Mesenchymal stem cell (in vitro differentiated cells and primary cell): ENCODE results near the gene AP1G1.
"Not testable (repeated sequence)": the region's sequence is repeated elsewhere in the genome, so short reads cannot be mapped to it uniquely, and the experiment has no call there.

Experiments
- DNase-seq: peaks from one replicate; pipeline ENCODE4 v3.0.0-alpha.2; 2013
- H2AFZ ChIP-seq: one replicate; pipeline ENCODE4 v1.6.1; 2013; ENCODE audit warnings: low read depth, mild to moderate bottlenecking, control low read depth, inconsistent platforms, low read length, moderate library complexity
- H2AK5ac ChIP-seq: 2 replicates; pipeline ENCODE4 v1.6.1; 2013; ENCODE audit warnings: low read length, moderate library complexity, mild to moderate bottlenecking, inconsistent platforms; ENCODE audit not compliant: severe bottlenecking
- H2BK120ac ChIP-seq: one replicate; pipeline ENCODE4 v1.6.1; 2013; ENCODE audit warnings: low read depth, mild to moderate bottlenecking, inconsistent platforms, low read length, moderate library complexity
- H2BK12ac ChIP-seq, 2 experiments: one replicate each; pipeline ENCODE4 v1.6.1; 2013; ENCODE audit warnings: inconsistent platforms in 2 of 2, low read length in 2 of 2, mild to moderate bottlenecking in 2 of 2, moderate library complexity in 2 of 2, control low read depth in 1 of 2
- H2BK15ac ChIP-seq: one replicate; pipeline ENCODE4 v1.6.1; 2013; ENCODE audit warnings: mild to moderate bottlenecking, low read depth, inconsistent platforms; ENCODE audit not compliant: poor library complexity, severe bottlenecking
- H2BK5ac ChIP-seq: 2 replicates; pipeline ENCODE4 v1.6.1; 2013; ENCODE audit warnings: low read depth, mild to moderate bottlenecking, low read length, control low read depth, inconsistent platforms; ENCODE audit not compliant: poor library complexity, severe bottlenecking
- H3K14ac ChIP-seq, 2 experiments: one replicate each; pipeline ENCODE4 v1.6.1; 2013; ENCODE audit warnings: inconsistent platforms in 2 of 2, low read length in 2 of 2, control low read depth in 1 of 2, mild to moderate bottlenecking in 1 of 2, moderate library complexity in 1 of 2
- H3K18ac ChIP-seq, 2 experiments: one replicate each; pipeline ENCODE4 v1.6.1; 2013; ENCODE audit warnings: inconsistent platforms in 2 of 2, low read length in 2 of 2, control low read depth in 1 of 2, low read depth in 1 of 2, mild to moderate bottlenecking in 1 of 2
- H3K23ac ChIP-seq, 2 experiments: one replicate each; pipeline ENCODE4 v1.6.1; 2013; ENCODE audit warnings: inconsistent platforms in 2 of 2, low read length in 2 of 2, mild to moderate bottlenecking in 2 of 2, moderate library complexity in 2 of 2, control low read depth in 1 of 2
- H3K27ac ChIP-seq: 2 replicates; pipeline ENCODE4 v1.5.1; 2013; ENCODE audit warnings: mild to moderate bottlenecking, moderate library complexity, low read length, control low read depth, inconsistent platforms; ENCODE audit not compliant: poor library complexity, severe bottlenecking
- H3K27me3 ChIP-seq, 2 experiments: 2 replicates each; pipeline versions ENCODE4 v1.6.1 to v1.7.0; 2013; ENCODE audit warnings: low read length in 2 of 2, mild to moderate bottlenecking in 2 of 2, moderate library complexity in 2 of 2, control low read depth in 1 of 2, inconsistent platforms in 1 of 2; ENCODE audit not compliant: control insufficient read depth in 1 of 2, insufficient read depth in 1 of 2
- H3K36me3 ChIP-seq, 2 experiments: 2 replicates each; pipeline versions ENCODE4 v1.6.1 to v1.7.0; 2013; ENCODE audit warnings: low read length in 2 of 2, control low read depth in 1 of 2, inconsistent platforms in 1 of 2, low read depth in 1 of 2, mild to moderate bottlenecking in 1 of 2; ENCODE audit not compliant: insufficient read depth in 2 of 2, control insufficient read depth in 1 of 2
- H3K4ac ChIP-seq, 2 experiments: one replicate each; pipeline ENCODE4 v1.6.1; 2013; ENCODE audit warnings: inconsistent platforms in 2 of 2, low read length in 2 of 2, mild to moderate bottlenecking in 2 of 2, moderate library complexity in 2 of 2, control low read depth in 1 of 2, low read depth in 1 of 2
- H3K4me1 ChIP-seq: 2 replicates; pipeline ENCODE4 v1.6.1; 2013; ENCODE audit warnings: low read depth, low read length, control low read depth; ENCODE audit not compliant: control insufficient read depth, insufficient read depth
- H3K4me2 ChIP-seq: 2 replicates; pipeline ENCODE4 v1.6.1; 2013; ENCODE audit warnings: low read length, mild to moderate bottlenecking, inconsistent platforms; ENCODE audit not compliant: poor library complexity, severe bottlenecking
- H3K4me3 ChIP-seq, 2 experiments: 2 replicates each; pipeline versions ENCODE4 v1.5.1 to v1.7.0; 2013; ENCODE audit warnings: low read length in 2 of 2, mild to moderate bottlenecking in 2 of 2, control low read depth in 1 of 2, low read depth in 1 of 2; ENCODE audit not compliant: insufficient read depth in 1 of 2
- H3K79me1 ChIP-seq: replicated peaks from 2 replicates; pipeline ENCODE4 v1.6.1; 2013; ENCODE audit warnings: mild to moderate bottlenecking, control low read depth, low read length, inconsistent platforms; ENCODE audit not compliant: poor library complexity, severe bottlenecking
- H3K9ac ChIP-seq: 2 replicates; pipeline ENCODE4 v1.7.0; 2013; ENCODE audit warnings: mild to moderate bottlenecking, low read length, moderate library complexity
- H3K9me3 ChIP-seq: 2 replicates; pipeline ENCODE4 v1.7.0; 2013; ENCODE audit warnings: mild to moderate bottlenecking, low read length; ENCODE audit not compliant: control insufficient read depth
- H4K8ac ChIP-seq: one replicate; pipeline ENCODE4 v1.6.1; 2013; ENCODE audit warnings: inconsistent platforms, mild to moderate bottlenecking, low read length, moderate library complexity
- H4K91ac ChIP-seq: one replicate; pipeline ENCODE4 v1.6.1; 2013; ENCODE audit warnings: mild to moderate bottlenecking, low read length, inconsistent platforms
- WGBS: methylation state at CpG from one replicate; pipeline ENCODE4 v1.1.7; 2013; ENCODE audit warnings: mixed read lengths; 5-methylcytosine and 5-hydroxymethylcytosine counted together

Gene AP1G1

DNA sequence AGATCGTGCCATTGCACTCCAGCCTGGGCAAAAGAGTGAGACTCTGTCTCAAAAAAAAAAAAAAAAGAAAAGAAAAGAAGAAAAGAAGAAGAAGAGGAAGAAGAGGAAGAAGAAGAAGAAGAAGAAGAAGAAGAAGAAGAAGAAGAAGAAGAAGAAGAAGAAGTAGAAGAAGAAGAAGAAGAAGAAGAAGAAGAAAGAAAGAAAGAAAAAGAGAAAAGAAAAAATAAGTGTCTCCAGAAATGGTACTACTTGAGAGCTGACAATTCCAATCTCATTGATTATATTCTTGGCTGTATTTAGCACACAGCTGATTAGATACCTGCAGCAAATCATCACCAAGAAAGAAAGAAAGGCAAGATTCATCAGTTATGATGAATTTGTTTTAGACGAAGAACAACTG, 23.5 kb upstream of the AP1G1 start:
- not testable (repeated sequence) for H3K4me2 ChIP-seq, H2BK5ac ChIP-seq, H4K8ac ChIP-seq, H2BK15ac ChIP-seq, H2AK5ac ChIP-seq, H3K79me1 ChIP-seq, H3K4me3 ChIP-seq, H2BK120ac ChIP-seq, H3K23ac ChIP-seq, DNase-seq, H3K14ac ChIP-seq, H3K36me3 ChIP-seq, H3K4me1 ChIP-seq, H2BK12ac ChIP-seq, H3K27ac ChIP-seq, H3K4ac ChIP-seq, H3K27me3 ChIP-seq, H3K18ac ChIP-seq, H4K91ac ChIP-seq, H3K9me3 ChIP-seq, H3K9ac ChIP-seq, H2AFZ ChIP-seq
- 74% methylated on average over 2 of the region's 2 CpGs for WGBS

DNA sequence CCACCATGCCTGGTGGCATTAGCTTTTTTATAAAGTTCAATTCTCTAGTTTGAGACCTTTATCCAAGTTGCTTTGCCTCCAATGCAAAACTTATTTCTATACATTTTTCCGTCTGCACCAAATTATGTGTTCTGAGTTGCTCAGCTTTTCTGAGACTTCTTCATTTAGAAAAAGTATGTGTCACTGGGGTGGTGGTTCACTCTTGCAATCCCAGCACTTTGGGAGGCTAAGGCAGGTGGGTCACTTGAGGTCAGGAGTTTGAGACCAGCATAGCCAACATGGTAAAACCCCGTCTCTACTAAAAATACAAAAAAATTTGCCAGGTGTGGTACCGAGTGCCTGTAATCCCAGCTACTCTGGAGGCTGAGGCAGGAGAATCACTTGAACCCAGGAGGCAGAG, 23.1 kb upstream of the AP1G1 start:
- not testable (repeated sequence) for H2BK120ac ChIP-seq, H3K9me3 ChIP-seq, H2BK5ac ChIP-seq, H2AFZ ChIP-seq, H3K79me1 ChIP-seq, DNase-seq, H2BK12ac ChIP-seq, H4K91ac ChIP-seq, H3K23ac ChIP-seq, H4K8ac ChIP-seq, H3K4me1 ChIP-seq, H2AK5ac ChIP-seq, H3K9ac ChIP-seq, H3K14ac ChIP-seq, H3K36me3 ChIP-seq, H3K4me2 ChIP-seq, H2BK15ac ChIP-seq, H3K18ac ChIP-seq, H3K27ac ChIP-seq, H3K4ac ChIP-seq, H3K4me3 ChIP-seq, H3K27me3 ChIP-seq
- WGBS = 93% methylated on average over 3 of the region's 3 CpGs

DNA sequence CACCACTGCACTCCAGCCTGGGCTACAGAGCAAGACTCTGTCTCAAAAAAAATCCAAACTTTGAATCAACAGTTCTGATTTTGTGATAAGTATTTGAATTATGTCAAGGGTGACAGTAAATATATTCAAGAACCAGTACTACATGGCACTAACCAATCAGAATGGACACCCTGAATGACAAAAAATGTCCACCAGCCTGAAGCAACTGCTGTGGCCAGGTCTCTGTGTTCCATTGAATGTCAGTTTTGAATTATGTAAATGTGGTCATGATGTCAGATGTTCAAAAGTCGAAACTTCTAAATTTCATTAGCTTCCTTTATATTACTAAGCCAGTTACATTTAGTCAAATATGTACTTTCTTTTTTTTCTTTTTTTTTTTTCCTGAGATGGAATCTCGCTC, 21.7 kb upstream of the AP1G1 start:
- H3K14ac ChIP-seq = no peak overlapping the region
- no peak overlapping the region for H2BK5ac ChIP-seq
- H3K27me3 ChIP-seq = no peaks in the 10 kb centered on the region
- H3K9me3 ChIP-seq = no peaks in the 10 kb centered on the region
- 100% methylated on average over 1 of the region's 2 CpGs for WGBS
- H4K91ac ChIP-seq = no peak overlapping the region
- H3K27ac ChIP-seq = no peak overlapping the region
- no peak overlapping the region for H3K9ac ChIP-seq
- no peak overlapping the region for H2BK15ac ChIP-seq
- H4K8ac ChIP-seq = no peak overlapping the region
- H2AK5ac ChIP-seq = no peak overlapping the region
- DNase-seq = no peak
- no peaks in the 10 kb centered on the region for H3K79me1 ChIP-seq
- H2BK12ac ChIP-seq = no peak overlapping the region
- no peaks in the 10 kb centered on the region for H3K4me1 ChIP-seq
- no peak overlapping the region for H2AFZ ChIP-seq
- no peak overlapping the region for H3K4me2 ChIP-seq
- no peak overlapping the region for H2BK120ac ChIP-seq
- H3K36me3 ChIP-seq = peaks cover 0 to 3% of the 10 kb centered on the region in 2 experiments
- H3K18ac ChIP-seq = no peak overlapping the region
- H3K4ac ChIP-seq = no peak overlapping the region
- no peak overlapping the region for H3K23ac ChIP-seq
- H3K4me3 ChIP-seq = no peak overlapping the region

DNA sequence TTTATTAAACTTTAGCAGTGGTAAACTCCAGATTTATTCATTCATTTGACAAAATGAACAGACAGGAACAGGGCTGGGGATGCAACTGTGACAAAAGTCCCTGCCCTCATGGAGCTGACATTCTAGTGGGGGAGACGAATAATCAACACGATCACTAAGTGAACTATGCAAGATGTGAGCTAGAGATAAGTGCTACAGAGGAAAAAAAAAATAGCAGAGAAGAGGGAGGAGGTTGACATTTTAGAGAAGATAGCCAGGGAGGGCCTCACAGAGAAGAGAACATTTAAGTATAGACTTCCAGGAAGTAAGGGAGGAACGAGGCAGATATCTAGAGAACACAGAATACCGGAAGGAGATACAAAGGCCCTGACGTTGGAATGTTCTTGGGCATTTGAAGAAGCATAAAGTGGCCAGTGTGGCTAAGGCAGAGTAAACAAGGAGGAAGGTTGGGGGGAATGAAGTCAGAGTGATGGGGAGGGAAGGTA, 17.9 kb upstream of the AP1G1 start:
- H3K79me1 ChIP-seq = no peaks in the 10 kb centered on the region
- H3K27ac ChIP-seq = no peak overlapping the region
- H3K4me2 ChIP-seq = no peak overlapping the region
- no peak overlapping the region for H2BK5ac ChIP-seq
- H3K14ac ChIP-seq = no peak overlapping the region
- H3K27me3 ChIP-seq = no peaks in the 10 kb centered on the region
- no peak overlapping the region for H2AFZ ChIP-seq
- H3K4ac ChIP-seq = no peak overlapping the region
- H4K91ac ChIP-seq = no peak overlapping the region
- H2BK15ac ChIP-seq = no peak overlapping the region
- H2BK120ac ChIP-seq = no peak overlapping the region
- H3K4me1 ChIP-seq = no peaks in the 10 kb centered on the region
- no peak overlapping the region for H3K4me3 ChIP-seq
- H3K9ac ChIP-seq = no peak overlapping the region
- 84% methylated on average over 5 of the region's 5 CpGs for WGBS
- no peak overlapping the region for H2AK5ac ChIP-seq
- H3K18ac ChIP-seq = no peak overlapping the region
- no peak overlapping the region for H2BK12ac ChIP-seq
- no peak overlapping the region for H4K8ac ChIP-seq
- H3K36me3 ChIP-seq = peaks cover 0 to 4% of the 10 kb centered on the region in 2 experiments
- H3K9me3 ChIP-seq = no peaks in the 10 kb centered on the region
- no peak for DNase-seq
- no peak overlapping the region for H3K23ac ChIP-seq
